GM19438 (cell line): ENCODE data around the gene WSCD1.

Experiments
- ATAC-seq: cut with Tn5 transposase; IDR thresholded peaks from one replicate; pipeline ENCODE4 v1.9.1; 2021; ENCODE audit warnings: low read depth; ENCODE audit not compliant: unreplicated experiment

WSCD1 gene

GRCh38 chr17:6104956-6105648 is 34.9 kb downstream of the WSCD1 start:
- no peak for ATAC-seq

GRCh38 chr17:6105649-6106007 is 35.4 kb downstream of the WSCD1 start:
- ATAC-seq = no peak

DNA sequence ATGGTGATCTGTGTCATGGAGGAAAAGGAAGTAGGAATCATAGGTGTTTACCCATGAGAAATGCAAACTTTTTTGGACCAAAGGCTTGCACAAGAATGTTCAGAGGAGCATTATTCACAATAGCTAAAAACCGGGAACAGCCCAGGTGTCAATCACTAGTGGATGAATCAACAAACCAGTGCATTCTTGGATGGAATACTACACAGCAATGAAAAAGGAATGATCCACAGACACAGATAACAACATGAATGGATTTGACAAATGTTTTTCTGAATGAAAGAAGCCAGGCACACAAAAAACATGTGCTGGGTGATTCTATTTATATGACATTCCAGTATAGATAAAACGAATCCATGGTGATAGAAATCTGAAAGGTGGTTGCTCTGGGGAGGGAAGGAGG is 36.0 kb downstream of the WSCD1 start:
- no peak for ATAC-seq

DNA sequence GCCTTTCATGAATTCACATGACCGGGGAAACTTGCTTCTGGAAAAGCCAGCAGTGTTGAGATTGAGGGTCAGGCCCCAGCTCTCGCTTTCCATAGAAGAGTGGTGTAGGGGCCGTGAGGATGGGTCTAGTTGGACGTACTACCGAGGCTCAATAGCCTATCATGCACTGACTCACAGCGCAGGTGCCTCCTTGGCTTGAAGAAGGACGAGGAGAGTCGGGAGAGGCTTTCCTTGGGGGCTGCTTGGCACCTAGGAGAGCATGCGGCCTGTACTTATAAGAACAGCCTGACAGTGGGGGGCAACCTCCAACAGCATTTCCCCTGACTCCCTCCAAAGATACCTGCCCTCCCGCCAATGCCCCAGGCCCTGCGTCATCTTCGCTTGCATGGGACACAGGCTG is 37.6 kb downstream of the WSCD1 start:
- ATAC-seq = no peak

GRCh38 chr17:6108382-6108781 is 38.2 kb downstream of the WSCD1 start:
- no peak for ATAC-seq

GRCh38 chr17:6108987-6109386 is 38.8 kb downstream of the WSCD1 start:
- no peak for ATAC-seq

- no peak for ATAC-seq
These were observed 39.4 kb downstream of the WSCD1 start for GRCh38 chr17:6109536-6109935.

DNA sequence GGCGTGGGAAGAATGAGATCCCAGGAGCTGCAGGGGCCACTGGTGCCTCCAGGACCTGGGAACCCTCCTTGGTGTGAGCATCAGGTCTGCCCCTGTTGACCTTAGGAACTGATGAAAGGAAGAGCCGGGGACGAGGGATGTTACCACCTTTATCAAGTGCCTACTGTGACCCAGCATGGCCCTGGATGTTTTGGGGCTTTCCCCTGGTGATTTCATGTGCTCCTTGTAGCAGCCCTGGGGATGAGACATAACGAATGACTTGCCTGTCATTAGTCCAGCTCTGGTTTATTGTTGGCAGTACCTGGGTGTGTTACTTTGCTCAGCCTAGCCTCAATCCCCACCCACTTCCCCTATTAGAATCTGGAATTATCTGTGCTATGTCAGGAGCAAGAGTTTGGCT is 39.9 kb downstream of the WSCD1 start:
- ATAC-seq = no peak

GRCh38 chr17:6110592-6110991 is 40.4 kb downstream of the WSCD1 start:
- no peak for ATAC-seq

GRCh38 chr17:6120351-6120750 is 50.2 kb downstream of the WSCD1 start:
- no peak for ATAC-seq

- no peak for ATAC-seq
These were observed 54.7 kb downstream of the WSCD1 start for GRCh38 chr17:6124856-6125255.

GRCh38 chr17:6126768-6127167 is 56.6 kb downstream of the WSCD1 start:
- ATAC-seq = no peak

GRCh38 chr17:6134721-6135120 is 64.5 kb downstream of the WSCD1 start:
- no peak for ATAC-seq

GRCh38 chr17:6135236-6135635 is 65.1 kb downstream of the WSCD1 start:
- ATAC-seq = no peak

DNA sequence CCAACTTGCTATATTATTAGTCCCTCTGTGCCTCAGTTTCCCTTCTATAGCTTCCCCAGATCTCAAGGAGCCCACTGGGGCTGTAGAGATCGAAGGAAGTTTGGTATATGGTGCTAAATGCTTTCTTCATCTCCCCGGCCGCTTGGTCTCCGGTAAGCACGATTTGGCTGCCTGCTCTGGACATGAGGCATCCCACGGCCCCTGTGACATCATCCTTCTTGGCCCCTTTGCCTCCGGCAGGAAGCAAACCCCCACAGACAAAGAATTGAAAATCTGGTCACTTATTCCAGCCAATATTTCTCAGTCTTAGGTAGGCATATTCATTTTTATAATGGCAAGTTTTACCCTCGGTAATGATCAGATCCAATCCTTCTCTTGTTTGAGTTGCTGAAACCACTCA is 65.8 kb downstream of the WSCD1 start:
- no peak for ATAC-seq

GRCh38 chr17:6137716-6138502 is 67.7 kb downstream of the WSCD1 start:
- ATAC-seq = no peak

DNA sequence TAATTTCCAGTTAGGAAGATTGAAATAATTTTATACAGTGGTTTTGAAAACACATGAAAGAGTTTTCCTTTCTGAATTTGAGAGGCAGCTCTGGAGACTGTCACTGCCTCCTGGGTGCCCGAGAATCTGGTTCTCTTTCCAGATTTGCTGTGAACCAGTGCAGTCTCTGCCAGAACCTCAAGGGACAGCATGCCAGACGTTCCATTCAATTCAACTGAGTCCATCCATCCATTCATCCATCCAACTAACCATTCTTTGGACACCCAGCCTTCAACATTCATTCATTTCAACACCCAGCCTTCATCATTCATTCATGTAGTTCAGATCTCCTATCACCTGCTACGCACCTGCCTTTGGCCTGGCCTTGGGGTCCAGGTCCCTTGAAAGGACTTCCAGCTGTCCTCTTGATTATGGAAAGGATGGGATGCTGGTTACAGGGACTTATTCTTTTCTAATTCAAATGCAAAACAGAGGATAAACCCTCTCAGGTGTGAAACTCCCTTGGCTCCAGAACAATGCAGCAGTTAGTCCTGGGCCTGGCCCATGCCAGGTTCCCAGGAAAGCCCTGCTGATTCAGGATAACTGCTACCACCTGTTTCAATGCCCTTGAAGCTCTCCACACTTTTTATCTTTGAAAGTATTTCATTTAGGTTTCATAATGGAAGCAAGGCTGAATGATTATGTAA is 68.7 kb downstream of the WSCD1 start:
- no peak for ATAC-seq

DNA sequence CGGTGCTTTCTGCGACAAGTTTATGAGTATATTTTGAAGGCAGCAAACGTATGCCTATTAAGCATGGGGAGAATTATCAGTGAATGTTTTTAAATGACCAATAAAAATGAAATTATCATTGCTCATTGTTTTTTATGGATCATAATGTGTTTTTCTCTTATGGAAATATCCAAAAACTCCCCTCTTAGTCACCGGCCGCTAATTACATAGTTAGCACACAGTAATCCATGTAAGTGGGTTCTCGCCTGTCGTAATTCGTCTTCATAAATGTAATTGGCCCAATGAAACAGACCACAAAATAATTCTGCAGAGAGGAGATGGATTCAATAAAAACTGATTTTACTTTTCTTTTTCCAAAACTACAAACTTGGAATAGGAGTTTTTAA is 69.3 kb downstream of the WSCD1 start:
- no peak for ATAC-seq

GRCh38 chr17:6140188-6140587 is 70.0 kb downstream of the WSCD1 start:
- no peak for ATAC-seq

- ATAC-seq = no peak
These were observed 70.7 kb downstream of the WSCD1 start for GRCh38 chr17:6140728-6141330.

DNA sequence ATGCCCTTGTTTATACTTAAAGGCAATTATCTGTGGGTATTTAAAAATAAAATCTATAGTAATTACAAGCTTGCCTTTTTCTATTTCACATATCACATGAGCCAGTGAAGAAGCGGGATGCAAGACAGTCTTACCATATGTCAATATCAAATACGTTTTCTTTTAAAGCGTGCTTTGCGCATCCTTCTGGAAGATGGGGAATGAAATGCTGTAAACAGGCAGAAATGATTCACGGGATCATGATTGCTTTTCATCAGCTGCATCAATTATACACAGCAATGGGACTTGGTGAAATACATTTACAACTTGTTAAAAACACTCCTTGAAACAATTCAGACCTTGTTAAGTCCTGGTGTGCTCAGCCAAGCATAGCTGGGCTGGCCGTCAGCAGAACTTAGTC is 72.5 kb downstream of the WSCD1 start:
- ATAC-seq = no peak
